NB4 (cell line): ENCODE measurements around the gene CST2.

Source experiments
- DNase-seq: peaks from one replicate; pipeline ENCODE4 v3.0.0; 2010; ENCODE audit warnings: low read depth
- H3K4me3 ChIP-seq: one replicate; pipeline ENCODE4 v1.5.1; 2011; ENCODE audit warnings: mild to moderate bottlenecking, low read depth, low read length, moderate library complexity
- CTCF ChIP-seq: IDR thresholded peaks from one replicate; pipeline ENCODE4 v1.5.1; 2012; ENCODE audit warnings: low read depth, low read length
- MAX ChIP-seq: IDR thresholded peaks from 2 replicates; pipeline ENCODE4 v1.6.1; 2011; ENCODE audit warnings: low read depth, low read length
- MYC ChIP-seq: IDR thresholded peaks from 2 replicates; pipeline ENCODE4 v1.6.1; 2011; ENCODE audit warnings: low read depth, low read length
- POLR2A ChIP-seq: IDR thresholded peaks from 2 replicates; pipeline ENCODE4 v1.6.1; 2011; ENCODE audit warnings: mild to moderate bottlenecking; ENCODE audit not compliant: insufficient read length; ENCODE audit errors: extremely low read depth

Gene CST2

GRCh38 chr20:23774081-23774480, 52.4 kb downstream of the CST2 start:
- no peak overlapping the region for H3K4me3 ChIP-seq
- no peak for TF ChIP-seq MAX
- TF ChIP-seq CTCF: no peak
- TF ChIP-seq POLR2A: no peak
- TF ChIP-seq MYC: no peak
- no peak for DNase-seq
